Neural progenitor cell (in vitro differentiated cells): ENCODE results near the gene ARL13A.
"Not testable (repeated sequence)": the region's sequence is repeated elsewhere in the genome, so short reads cannot be mapped to it uniquely, and the experiment has no call there.

Source experiments
- EZH2phosphoT487 ChIP-seq: fragments of 200-600 bp; sonication (generic); IDR thresholded peaks from 2 replicates; pipeline ENCODE4 v1.6.1; 2017; ENCODE audit warnings: antibody characterized with exemption
- TF ChIP-seq, protein P1 (sequence below): fragments of 200-600 bp; sonication (generic); IDR thresholded peaks from 2 replicates; pipeline ENCODE4 v1.5.1; 2017; ENCODE audit warnings: antibody characterized with exemption, mild to moderate bottlenecking

DNA sequence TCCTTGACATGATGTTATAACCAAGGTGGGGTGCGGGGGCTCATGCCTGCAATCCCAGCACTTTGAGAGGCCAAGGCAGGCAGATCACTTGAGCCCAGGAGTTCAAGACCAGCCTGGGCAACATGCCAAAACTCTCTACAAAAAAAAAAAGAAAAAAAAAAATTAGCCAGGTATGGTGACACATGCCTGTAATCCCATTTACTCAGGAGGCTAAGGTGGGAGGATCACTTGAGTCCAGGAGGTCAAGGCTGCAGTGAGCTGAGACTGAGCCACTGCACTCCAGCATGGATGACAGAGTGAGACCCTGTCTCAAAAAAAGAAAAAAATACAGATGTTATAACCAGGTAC is 12.0 kb downstream of the ARL13A start:
- TF ChIP-seq, protein P1, sequence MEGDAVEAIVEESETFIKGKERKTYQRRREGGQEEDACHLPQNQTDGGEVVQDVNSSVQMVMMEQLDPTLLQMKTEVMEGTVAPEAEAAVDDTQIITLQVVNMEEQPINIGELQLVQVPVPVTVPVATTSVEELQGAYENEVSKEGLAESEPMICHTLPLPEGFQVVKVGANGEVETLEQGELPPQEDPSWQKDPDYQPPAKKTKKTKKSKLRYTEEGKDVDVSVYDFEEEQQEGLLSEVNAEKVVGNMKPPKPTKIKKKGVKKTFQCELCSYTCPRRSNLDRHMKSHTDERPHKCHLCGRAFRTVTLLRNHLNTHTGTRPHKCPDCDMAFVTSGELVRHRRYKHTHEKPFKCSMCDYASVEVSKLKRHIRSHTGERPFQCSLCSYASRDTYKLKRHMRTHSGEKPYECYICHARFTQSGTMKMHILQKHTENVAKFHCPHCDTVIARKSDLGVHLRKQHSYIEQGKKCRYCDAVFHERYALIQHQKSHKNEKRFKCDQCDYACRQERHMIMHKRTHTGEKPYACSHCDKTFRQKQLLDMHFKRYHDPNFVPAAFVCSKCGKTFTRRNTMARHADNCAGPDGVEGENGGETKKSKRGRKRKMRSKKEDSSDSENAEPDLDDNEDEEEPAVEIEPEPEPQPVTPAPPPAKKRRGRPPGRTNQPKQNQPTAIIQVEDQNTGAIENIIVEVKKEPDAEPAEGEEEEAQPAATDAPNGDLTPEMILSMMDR: not testable (repeated sequence)
- TF ChIP-seq EZH2phosphoT487: not testable (repeated sequence)
